NCI-H2107 treated with DMSO at 0.1 percent for 48 hours (cell line): ENCODE results near the gene ADRB2.

Experiments used
- DNase-seq: peaks from one replicate; lab custom pipeline; 2025; ENCODE audit not compliant: unreplicated experiment; lab: John Stamatoyannopoulos, UW

Gene ADRB2

GRCh38 chr5:148830211-148830610 is 3.8 kb downstream of the ADRB2 start:
- DNase-seq = no peak

- no peak for DNase-seq
Observed at GRCh38 chr5:148831590-148832565, 5.5 kb downstream of the ADRB2 start.

GRCh38 chr5:148833122-148833521 is 6.7 kb downstream of the ADRB2 start:
- DNase-seq = no peak

- no peak for DNase-seq
Observed at GRCh38 chr5:148833925-148834324, 7.5 kb downstream of the ADRB2 start.

GRCh38 chr5:148834689-148835088 is 8.3 kb downstream of the ADRB2 start:
- DNase-seq = no peak

- no peak for DNase-seq
Observed at GRCh38 chr5:148836272-148837250, 10.2 kb downstream of the ADRB2 start.

- no peak for DNase-seq
Observed at GRCh38 chr5:148837383-148837782, 11.0 kb downstream of the ADRB2 start.

- no peak for DNase-seq
Observed at GRCh38 chr5:148838357-148838756, 11.9 kb downstream of the ADRB2 start.

- no peak for DNase-seq
Observed at GRCh38 chr5:148839960-148840359, 13.5 kb downstream of the ADRB2 start.

- DNase-seq = no peak
Observed at GRCh38 chr5:148840531-148840930, 14.1 kb downstream of the ADRB2 start.

- no peak for DNase-seq
Observed at GRCh38 chr5:148841519-148841918, 15.1 kb downstream of the ADRB2 start.

GRCh38 chr5:148842161-148842560 is 15.8 kb downstream of the ADRB2 start:
- DNase-seq = no peak

- DNase-seq = no peak
Observed at GRCh38 chr5:148843510-148844318, 17.3 kb downstream of the ADRB2 start.

- no peak for DNase-seq
Observed at GRCh38 chr5:148844433-148845280, 18.2 kb downstream of the ADRB2 start.

GRCh38 chr5:148846930-148847329 is 20.5 kb downstream of the ADRB2 start:
- DNase-seq = no peak

GRCh38 chr5:148847456-148847855 is 21.0 kb downstream of the ADRB2 start:
- DNase-seq = no peak

GRCh38 chr5:148848393-148849031 is 22.1 kb downstream of the ADRB2 start:
- no peak for DNase-seq

GRCh38 chr5:148849461-148849860 is 23.1 kb downstream of the ADRB2 start:
- DNase-seq = no peak

GRCh38 chr5:148850836-148851235 is 24.4 kb downstream of the ADRB2 start:
- DNase-seq = no peak
